Caco-2 (cell line): ENCODE measurements around the gene ZC3HAV1L. TPM values are rescaled to one million over a fixed set of nuclear protein-coding genes. Genes with fewer than 3 reads are reported as not detected.

Experiments used
- BruUV-seq: library from RNA; stranded (reverse); fragments of 400-500 nt; replicated peaks from 2 replicates; lab custom pipeline; 2021; lab: Mats Ljungman, UMichigan
- CTCF ChIA-PET: fragments of 300-600 bp; sonication (Branson Sonifier 250); formaldehyde crosslinking; loops from one replicate; lab custom pipeline; 2022; ENCODE audit warnings: antibody characterized with exemption; lab: Charles Lee
- POLR2A ChIA-PET: fragments of 300-600 bp; sonication (Branson Sonifier 250); formaldehyde crosslinking; loops from one replicate; lab custom pipeline; 2022; ENCODE audit warnings: antibody characterized with exemption; lab: Charles Lee
- DNase-seq, 2 experiments: peaks; one replicate each; pipeline versions ENCODE4 v3.0.0 to v3.0.0-alpha.2; 2020 to 2022
- H3K27me3 ChIP-seq: replicated peaks from 2 replicates; pipeline ENCODE4 v1.6.0; 2011; ENCODE audit warnings: low read length; ENCODE audit not compliant: control insufficient read depth, insufficient read depth
- H3K36me3 ChIP-seq: 2 replicates; pipeline ENCODE4 v1.5.1; 2011; ENCODE audit warnings: low read length; ENCODE audit not compliant: control insufficient read depth, insufficient read depth
- H3K4me1 ChIP-seq: fragments of 250-450 bp; sonication (Bioruptor Pico); 2 replicates; pipeline ENCODE4 v1.5.1; 2020; ENCODE audit warnings: mild to moderate bottlenecking
- H3K4me3 ChIP-seq: 2 replicates; pipeline ENCODE4 v1.5.1; 2011; ENCODE audit warnings: low read depth, mild to moderate bottlenecking, control low read depth, low read length
- H3K9me3 ChIP-seq: fragments of 250-450 bp; sonication (Bioruptor Pico); 2 replicates; pipeline ENCODE4 v1.5.1; 2020; ENCODE audit warnings: mild to moderate bottlenecking, moderate library complexity
- H3K27ac Mint-ChIP-seq: one replicate; pipeline ENCODE4 v1.8.0; 2022; ENCODE audit warnings: mixed read lengths; ENCODE audit not compliant: unreplicated experiment
- H3K27me3 Mint-ChIP-seq: one replicate; pipeline ENCODE4 v1.8.0; 2022; ENCODE audit warnings: mixed read lengths; ENCODE audit not compliant: insufficient read depth, unreplicated experiment
- H3K36me3 Mint-ChIP-seq: one replicate; pipeline ENCODE4 v1.8.0; 2022; ENCODE audit warnings: mild to moderate bottlenecking, mixed read lengths; ENCODE audit not compliant: insufficient read depth, unreplicated experiment
- H3K4me1 Mint-ChIP-seq: one replicate; pipeline ENCODE4 v1.8.0; 2022; ENCODE audit warnings: low read depth, mixed read lengths; ENCODE audit not compliant: unreplicated experiment
- H3K4me3 Mint-ChIP-seq: one replicate; pipeline ENCODE4 v1.8.0; 2022; ENCODE audit warnings: mild to moderate bottlenecking, moderate library complexity, mixed read lengths; ENCODE audit not compliant: unreplicated experiment
- H3K9me3 Mint-ChIP-seq: one replicate; pipeline ENCODE4 v1.8.0; 2022; ENCODE audit warnings: mixed read lengths; ENCODE audit not compliant: unreplicated experiment
- CTCF ChIP-seq, 2 experiments: fragments of 200-600 bp in 1 of 2; IDR thresholded peaks; 1 replicate in 1 of 2; 2 replicates in 1 of 2; pipeline versions ENCODE4 v1.5.1 to v1.8.0; 2011 to 2022; ENCODE audit warnings: antibody characterized with exemption in 1 of 2, control low read depth in 1 of 2, inconsistent platforms in 1 of 2, low read depth in 1 of 2, low read length in 1 of 2, mild to moderate bottlenecking in 1 of 2, moderate library complexity in 1 of 2; ENCODE audit not compliant: insufficient read depth in 1 of 2, severe bottlenecking in 1 of 2, unreplicated experiment in 1 of 2
- intact Hi-C: fragments of 100-400 bp; cut with micrococcal nuclease; formaldehyde crosslinking; loops from one replicate; pipeline ENCODE4 v1.10.0; 2022; ENCODE audit not compliant: unreplicated experiment
- total RNA-seq: library from RNA; stranded (reverse); gene quantifications from 2 replicates; pipeline ENCODE4 v1.2.3, GENCODE V29; 2022

The ZC3HAV1L gene
- total RNA-seq, 1 experiment from 2014 or later: 24.6 TPM

- CTCF ChIA-PET: no interaction called here
- no TSS peak for BruUV-seq
Measured at GRCh38 chr7:139038691-139039090, 2.8 kb upstream of the ZC3HAV1L start.

GRCh38 chr7:139036901-139037300 is 1.1 kb upstream of the ZC3HAV1L start:
- H3K4me3 ChIP-seq: no peak overlapping the region
- Mint-ChIP-seq H3K36me3 (peaks cover 14% of the 10 kb centered on the region), H3K9me3 (no peaks in the 10 kb centered on the region), H3K4me1 (peaks cover 20% of the 10 kb centered on the region), H3K27me3 (no peaks in the 10 kb centered on the region), H3K4me3 (peak overlapping the region; percentile 77), H3K27ac (no peak overlapping the region)
- no peaks in the 10 kb centered on the region; the same call in 1 of the 2 replicates for H3K36me3 ChIP-seq
- BruUV-seq: no TSS peak
- no peaks in the 10 kb centered on the region for H3K9me3 ChIP-seq
- H3K4me1 ChIP-seq: peaks cover 6% of the 10 kb centered on the region
- H3K27me3 ChIP-seq: no peaks in the 10 kb centered on the region
- CTCF ChIA-PET: interaction anchor here (1.4 kb wide), 1 partner anchor 38 kb away, joined by 3 read pairs; no protein-coding TSS in a partner anchor
- no peak for DNase-seq
- TF ChIP-seq CTCF (IDR thresholded peaks at IDR 0.05; ENCODE audit: insufficient read depth in 1 of 2, low read depth in 1 of 2, low read length in 1 of 2, severe bottlenecking in 1 of 2, unreplicated experiment in 1 of 2): no peak
- POLR2A ChIA-PET: no interaction called here
- intact Hi-C loops: loop anchor here (2.0 kb wide), 1 partner anchor 20 kb away; no protein-coding TSS in a partner anchor

More at GRCh38 chr7:139038691-139039090, 2.8 kb upstream of the ZC3HAV1L start:
- H3K9me3 ChIP-seq: no peaks in the 10 kb centered on the region
- intact Hi-C loops: no loop called here
- H3K27ac Mint-ChIP-seq: no peak overlapping the region
- no peak overlapping the region for H3K4me3 Mint-ChIP-seq
- no peaks in the 10 kb centered on the region for H3K27me3 ChIP-seq
- H3K27me3 Mint-ChIP-seq: no peaks in the 10 kb centered on the region
- TF ChIP-seq CTCF (IDR thresholded peaks at IDR 0.05; ENCODE audit: insufficient read depth in 1 of 2, low read depth in 1 of 2, low read length in 1 of 2, severe bottlenecking in 1 of 2, unreplicated experiment in 1 of 2): no peak
- H3K4me3 ChIP-seq: no peak overlapping the region
- DNase-seq: no peak
- peaks cover 20% of the 10 kb centered on the region for H3K4me1 Mint-ChIP-seq
- no peaks in the 10 kb centered on the region for H3K9me3 Mint-ChIP-seq
- H3K4me1 ChIP-seq: peaks cover 6% of the 10 kb centered on the region
- no peaks in the 10 kb centered on the region; the same call in 1 of the 2 replicates for H3K36me3 ChIP-seq
- peaks cover 6% of the 10 kb centered on the region for H3K36me3 Mint-ChIP-seq
- POLR2A ChIA-PET: no interaction called here

GRCh38 chr7:139034855-139035585 is 822 bp downstream of the ZC3HAV1L start:
- H3K4me3 ChIP-seq: peak overlapping the region; percentile 97
- peaks cover 30% of the 10 kb centered on the region for H3K36me3 Mint-ChIP-seq
- BruUV-seq: no TSS peak
- ChIA-PET POLR2A (interaction anchor here (0.6 kb wide), 2 partner anchors 523 to 874 kb away, joined by 4 to 5 read pairs; no protein-coding TSS in a partner anchor), CTCF (no interaction called here)
- H3K9me3 Mint-ChIP-seq: no peaks in the 10 kb centered on the region
- no peaks in the 10 kb centered on the region; the same call in 1 of the 2 replicates for H3K36me3 ChIP-seq
- H3K27ac Mint-ChIP-seq: peak overlapping the region; percentile 15
- peaks cover 6% of the 10 kb centered on the region for H3K4me1 ChIP-seq
- peak in 1 of 2 experiments; percentile 32 for TF ChIP-seq CTCF (IDR thresholded peaks at IDR 0.05; ENCODE audit: insufficient read depth in 1 of 2, low read depth in 1 of 2, low read length in 1 of 2, severe bottlenecking in 1 of 2, unreplicated experiment in 1 of 2)
- intact Hi-C loops: no loop called here
- H3K4me1 Mint-ChIP-seq: peaks cover 20% of the 10 kb centered on the region
- H3K9me3 ChIP-seq: no peaks in the 10 kb centered on the region
- no peaks in the 10 kb centered on the region for H3K27me3 ChIP-seq
- no peaks in the 10 kb centered on the region for H3K27me3 Mint-ChIP-seq
- peak; percentile 50 to 53 for DNase-seq
- peak overlapping the region; percentile 77 for H3K4me3 Mint-ChIP-seq
